Panc1 (cell line): ENCODE results near the gene ELOVL6. TPM values are rescaled to one million over a fixed set of nuclear protein-coding genes. Genes with fewer than 3 reads are reported as not detected.

ENCODE experiments used
- ATAC-seq: fragments of 200-7000 bp; cut with Tn5 transposase; 2 replicates; pipeline ENCODE4 v1.9.1; 2020; ENCODE audit warnings: mild to moderate bottlenecking, moderate library complexity
- BruUV-seq: library from RNA; stranded (reverse); fragments of 400-500 nt; replicated peaks from 2 replicates; lab custom pipeline; 2021; lab: Mats Ljungman, UMichigan
- CTCF ChIA-PET: fragments of 300-600 bp; sonication (Branson Sonifier 250); formaldehyde crosslinking; loops from one replicate; lab custom pipeline; 2022; ENCODE audit warnings: antibody characterized with exemption; lab: Charles Lee
- POLR2A ChIA-PET: fragments of 300-600 bp; sonication (Branson Sonifier 250); formaldehyde crosslinking; loops from one replicate; lab custom pipeline; 2022; ENCODE audit warnings: antibody characterized with exemption; lab: Charles Lee
- DNase-seq: peaks from one replicate; pipeline ENCODE4 v3.0.0-alpha.2; 2010; ENCODE audit warnings: low read depth, low spot score
- H3K27ac ChIP-seq: 2 replicates; pipeline ENCODE4 v1.5.1; 2011; ENCODE audit warnings: mild to moderate bottlenecking, low read length, inconsistent platforms
- H3K27me3 ChIP-seq: fragments of 200-500 bp; sonication (Bioruptor generic); 2 replicates; pipeline ENCODE4 v1.6.0; 2014; ENCODE audit warnings: low read length, inconsistent platforms; ENCODE audit not compliant: control insufficient read depth, insufficient read depth
- H3K36me3 ChIP-seq: fragments of 200-500 bp; sonication (Bioruptor generic); 2 replicates; pipeline ENCODE4 v1.5.1; 2014; ENCODE audit warnings: inconsistent platforms, mild to moderate bottlenecking, low read length, moderate library complexity; ENCODE audit not compliant: control insufficient read depth, insufficient read depth
- H3K4me1 ChIP-seq: 2 replicates; pipeline ENCODE4 v1.5.1; 2011; ENCODE audit warnings: inconsistent platforms, mild to moderate bottlenecking, low read length, moderate library complexity; ENCODE audit not compliant: control insufficient read depth, insufficient read depth
- H3K4me3 ChIP-seq, 2 experiments: 2 replicates each; pipeline ENCODE4 v1.5.1; 2011 to 2012; ENCODE audit warnings: low read depth in 2 of 2, low read length in 2 of 2, mild to moderate bottlenecking in 2 of 2, inconsistent platforms in 1 of 2, moderate library complexity in 1 of 2
- H3K9me3 ChIP-seq: fragments of 200-500 bp; sonication (Bioruptor generic); 2 replicates; pipeline ENCODE4 v1.5.1; 2014; ENCODE audit warnings: low read depth, mild to moderate bottlenecking, inconsistent platforms, low read length, moderate library complexity; ENCODE audit not compliant: control insufficient read depth, insufficient read depth
- CTCF ChIP-seq: fragments of 450-650 bp; IDR thresholded peaks from 2 replicates; pipeline ENCODE4 v1.5.1; 2017; ENCODE audit warnings: mild to moderate bottlenecking
- POLR2AphosphoS5 ChIP-seq: IDR thresholded peaks from 2 replicates; pipeline ENCODE4 v1.6.1; 2012; ENCODE audit warnings: mild to moderate bottlenecking, low read depth, low read length, moderate library complexity
- REST ChIP-seq, 2 experiments: IDR thresholded peaks; 2 replicates each; pipeline ENCODE4 v1.6.1; 2011 to 2012; ENCODE audit warnings: low read depth in 2 of 2, control low read depth in 1 of 2, low read length in 1 of 2, mild to moderate bottlenecking in 1 of 2, moderate library complexity in 1 of 2; ENCODE audit not compliant: insufficient read depth in 1 of 2
- SIN3A ChIP-seq: IDR thresholded peaks from 2 replicates; pipeline ENCODE4 v1.6.1; 2012; ENCODE audit warnings: low read depth, mild to moderate bottlenecking, low read length, moderate library complexity, borderline replicate concordance; ENCODE audit not compliant: insufficient read depth
- TCF7L2 ChIP-seq: IDR thresholded peaks from 2 replicates; pipeline ENCODE4 v1.6.1; 2011; ENCODE audit warnings: mild to moderate bottlenecking, low read depth, low read length, inconsistent platforms
- in situ Hi-C: cut with HindIII; loops from 2 replicates; pipeline ENCODE4 v1.10.0; 2016; ENCODE audit warnings: low sequenced_read_pairs, low pct_unique_long_range_greater_than_20kb
- intact Hi-C: fragments of 100-400 bp; cut with micrococcal nuclease; formaldehyde crosslinking; loops from one replicate; pipeline ENCODE4 v1.10.0; 2022; ENCODE audit not compliant: unreplicated experiment
- total RNA-seq: library from RNA; stranded (reverse); gene quantifications from one replicate; pipeline ENCODE4 v1.2.1, GENCODE V29; 2021; ENCODE audit not compliant: unreplicated experiment

The ELOVL6 gene
- total RNA-seq, 1 experiment from 2014 or later: 0.54 TPM

GRCh38 chr4:110171971-110172370 is 26.4 kb downstream of the ELOVL6 start:
- DNase-seq: no peak
- ATAC-seq: no peak
- intact Hi-C loops (no loop called here), in situ Hi-C loops (no loop called here)
- Histone ChIP-seq H3K4me1 (no peaks in the 10 kb centered on the region), H3K9me3 (no peaks in the 10 kb centered on the region), H3K4me3 (no peak overlapping the region), H3K27ac (no peak overlapping the region), H3K27me3 (no peaks in the 10 kb centered on the region), H3K36me3 (no peaks in the 10 kb centered on the region)
- ChIA-PET CTCF (no interaction called here), POLR2A (no interaction called here)
- no TSS peak for BruUV-seq
- TF ChIP-seq POLR2AphosphoS5: no peak
- no peak for TF ChIP-seq SIN3A
- no peak for TF ChIP-seq TCF7L2
- no peak for TF ChIP-seq REST (IDR thresholded peaks at IDR 0.05; ENCODE audit: insufficient read depth in 1 of 2, low read depth in 2 of 2, low read length in 1 of 2)
- no peak for TF ChIP-seq CTCF

GRCh38 chr4:110170861-110171260 is 27.6 kb downstream of the ELOVL6 start:
- H3K27me3 ChIP-seq: no peaks in the 10 kb centered on the region
- no peaks in the 10 kb centered on the region for H3K4me1 ChIP-seq
- no peak overlapping the region for H3K4me3 ChIP-seq
- POLR2A ChIA-PET: interaction anchor here (0.6 kb wide), 1 partner anchor 12 kb away, joined by 14 read pairs; no protein-coding TSS in a partner anchor
- no peak overlapping the region for H3K27ac ChIP-seq
- no peak for ATAC-seq
- TF ChIP-seq POLR2AphosphoS5: no peak
- no peak for TF ChIP-seq SIN3A
- no peak for TF ChIP-seq CTCF
- intact Hi-C loops (no loop called here), in situ Hi-C loops (no loop called here)
- CTCF ChIA-PET: no interaction called here
- BruUV-seq: no TSS peak
- no peaks in the 10 kb centered on the region for H3K9me3 ChIP-seq
- DNase-seq: no peak
- H3K36me3 ChIP-seq: no peaks in the 10 kb centered on the region
